ENCODE measurements around the gene TMEM38A. TPM values are rescaled to one million over a fixed set of nuclear protein-coding genes. Genes with fewer than 3 reads are reported as not detected.
"Not testable (repeated sequence)": the region's sequence is repeated elsewhere in the genome, so short reads cannot be mapped to it uniquely, and the experiment has no call there.

The TMEM38A gene
- total RNA-seq, 1 donor from 2014 or later = 1.8 TPM

DNA sequence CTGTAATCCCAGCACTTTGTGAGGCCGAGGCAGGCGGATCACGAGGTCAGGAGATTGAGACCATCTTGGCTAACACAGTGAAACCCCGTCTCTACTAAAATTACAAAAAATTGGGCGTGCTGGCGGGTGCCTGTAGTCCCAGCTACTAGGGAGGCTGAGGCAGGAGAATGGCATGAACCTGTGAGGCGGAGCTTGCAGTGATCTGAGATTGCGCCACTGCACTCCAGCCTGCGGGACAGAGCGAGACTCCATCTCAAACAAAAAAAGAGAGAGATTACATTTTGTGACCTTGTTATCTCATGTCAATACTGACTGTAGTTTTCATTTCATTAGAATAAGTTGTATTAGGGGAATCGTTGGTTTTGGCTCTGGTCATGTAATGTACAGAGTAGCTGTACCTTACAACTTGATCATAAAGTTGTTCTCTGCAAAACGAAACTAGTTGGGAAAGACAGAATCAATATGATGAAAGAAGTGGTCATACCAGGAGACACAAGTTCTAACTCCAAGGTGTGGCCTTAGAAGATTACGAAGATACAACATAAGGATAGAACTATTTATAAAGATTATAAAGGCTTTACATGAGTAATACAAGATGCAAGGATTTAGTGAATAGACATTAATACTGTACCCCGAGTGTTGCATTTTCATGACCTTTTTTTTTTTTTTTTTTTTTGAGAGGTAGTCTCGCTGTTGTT, 15.3 kb downstream of the TMEM38A start:
- DNase-seq (ENCODE audit: low read depth in 2 of 2) = no peak

DNA sequence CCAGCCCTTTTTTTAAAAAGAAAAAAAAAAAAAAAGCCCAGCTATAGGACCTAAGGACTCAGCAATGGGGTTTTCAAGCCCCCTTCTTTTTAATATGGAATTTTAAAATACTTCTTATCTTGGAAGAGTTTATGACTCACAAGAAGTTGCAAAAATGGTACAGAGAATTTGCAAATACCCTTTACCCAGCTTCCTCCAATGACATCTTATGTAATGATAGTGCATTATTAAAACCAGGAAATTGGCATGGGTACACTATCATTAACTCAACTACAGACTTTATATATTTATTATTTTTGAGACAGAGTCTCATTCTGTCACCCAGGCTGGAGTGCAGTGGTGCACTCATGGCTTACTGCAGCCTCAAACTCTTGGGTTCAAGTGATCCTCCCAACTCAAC, 16.1 kb downstream of the TMEM38A start:
- DNase-seq (ENCODE audit: low read depth in 2 of 2) = no peak

DNA sequence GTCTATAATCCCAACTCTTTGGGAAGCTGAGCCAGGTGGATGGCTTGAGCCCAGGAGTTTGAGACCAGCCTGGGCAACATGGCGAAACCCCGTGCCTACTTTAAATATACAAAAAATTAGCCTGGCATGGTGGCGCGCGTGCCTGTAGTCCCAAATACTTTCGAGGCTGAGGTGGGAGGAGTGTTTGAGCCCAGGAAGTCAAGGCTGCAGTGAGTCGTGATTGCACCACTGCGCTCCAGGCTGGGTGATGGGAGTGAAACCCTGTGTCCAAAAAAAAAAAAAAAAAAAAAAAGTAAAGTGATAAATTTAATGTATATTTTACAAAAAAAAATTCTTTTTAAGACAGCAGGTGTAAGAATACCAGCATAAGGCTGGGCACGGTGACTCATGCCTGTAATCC, 17.6 kb downstream of the TMEM38A start:
- DNase-seq (ENCODE audit: low read depth in 2 of 2) = no peak

DNA sequence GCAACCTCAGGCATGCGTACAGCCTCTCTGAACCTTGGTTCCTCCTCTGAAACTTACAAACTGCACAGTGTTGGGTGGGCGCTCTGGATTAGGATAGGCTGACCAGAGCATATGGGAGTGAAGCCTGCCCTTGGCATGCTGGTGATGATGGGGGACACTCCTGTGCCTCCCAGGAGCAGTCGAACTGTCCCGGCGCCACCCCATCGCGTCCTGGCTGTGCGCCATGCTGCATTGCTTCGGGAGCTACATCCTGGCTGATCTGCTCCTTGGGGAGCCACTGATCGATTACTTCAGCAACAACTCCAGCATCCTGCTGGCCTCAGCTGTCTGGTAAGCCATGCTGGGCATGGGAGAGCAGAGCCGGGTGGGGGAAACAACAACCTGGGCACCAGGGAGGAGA, 18.9 kb downstream of the TMEM38A start:
- no peak for DNase-seq (ENCODE audit: low read depth in 2 of 2)

DNA sequence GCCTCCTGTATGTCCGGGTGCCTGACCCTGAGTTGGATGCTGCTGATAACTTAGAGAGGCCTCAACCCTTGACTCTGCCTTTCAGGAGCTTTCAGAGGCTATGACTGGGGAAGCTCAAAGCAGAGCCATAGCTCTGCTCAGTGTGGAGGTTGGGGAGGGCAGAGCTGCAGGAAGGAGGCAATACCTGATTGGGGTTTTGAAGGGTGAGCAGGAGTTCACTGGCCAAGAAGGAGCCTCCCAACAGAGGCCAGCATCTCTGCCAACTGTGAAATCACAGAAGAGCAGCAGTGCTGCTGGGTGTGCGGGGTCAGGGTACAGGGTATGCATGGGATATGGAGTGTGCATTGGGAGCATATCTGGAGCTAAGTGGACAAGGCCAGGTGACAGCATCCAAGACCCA, 21.6 kb downstream of the TMEM38A start:
- DNase-seq (ENCODE audit: low read depth in 2 of 2) = no peak

DNA sequence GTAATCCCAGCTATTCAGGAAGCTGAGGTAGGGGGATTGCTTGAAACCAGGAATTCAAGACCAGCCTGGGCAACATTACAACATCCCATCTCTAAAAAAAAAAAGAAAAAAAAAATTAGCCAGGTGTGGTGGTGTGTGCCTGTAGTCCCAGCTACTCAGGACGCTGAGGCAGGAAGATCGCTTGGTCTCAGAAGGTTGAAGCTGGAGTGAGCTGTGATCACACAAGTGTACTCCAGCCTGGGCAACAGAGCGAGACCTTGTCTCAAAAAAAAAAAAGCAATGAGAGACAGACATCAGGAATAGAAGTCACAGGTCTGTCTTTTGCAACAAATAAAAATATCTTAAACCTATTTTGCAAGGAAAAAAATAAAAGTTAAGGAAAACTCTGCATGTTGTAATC, 23.3 kb downstream of the TMEM38A start:
- no peak for DNase-seq (ENCODE audit: low read depth in 2 of 2)

DNA sequence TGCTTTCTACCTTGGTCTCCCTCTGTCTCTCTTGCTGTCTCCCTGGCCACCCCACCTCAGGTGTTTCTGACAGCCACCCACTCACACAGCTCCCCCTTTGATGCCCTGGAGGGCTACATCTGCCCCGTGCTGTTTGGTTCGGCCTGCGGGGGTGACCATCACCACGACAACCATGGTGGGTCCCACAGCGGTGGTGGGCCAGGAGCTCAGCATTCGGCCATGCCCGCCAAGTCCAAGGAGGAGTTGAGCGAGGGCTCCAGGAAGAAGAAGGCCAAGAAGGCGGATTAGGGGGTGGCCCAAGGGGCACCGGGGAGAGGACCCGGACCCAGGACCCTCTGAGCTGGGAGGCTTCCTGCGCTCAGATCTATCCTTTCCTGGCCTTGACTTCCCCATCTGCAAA, 27.1 kb downstream of the TMEM38A start:
- DNase-seq (ENCODE audit: low read depth in 2 of 2) = no peak

DNA sequence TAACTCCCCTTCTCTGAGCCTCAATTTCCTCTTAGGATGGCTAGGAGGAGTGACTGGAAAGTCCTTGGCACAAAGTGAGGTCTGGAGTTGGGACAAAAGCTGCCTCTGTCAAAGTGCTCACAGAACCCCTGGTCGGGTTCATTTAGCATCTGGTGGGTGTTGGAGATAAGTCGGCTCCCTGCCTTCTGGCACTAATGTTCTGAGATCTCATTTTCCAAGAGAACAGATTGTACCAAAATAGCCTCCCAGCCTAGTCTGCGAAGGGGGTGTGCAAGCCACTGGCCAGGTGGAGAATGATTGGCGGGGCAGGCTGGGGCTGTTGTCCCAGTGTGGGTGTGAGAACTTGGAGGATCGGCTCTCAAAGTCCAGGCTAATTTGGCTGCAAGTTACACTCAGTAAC, 38.0 kb downstream of the TMEM38A start:
- DNase-seq (ENCODE audit: low read depth in 2 of 2) = no peak

DNA sequence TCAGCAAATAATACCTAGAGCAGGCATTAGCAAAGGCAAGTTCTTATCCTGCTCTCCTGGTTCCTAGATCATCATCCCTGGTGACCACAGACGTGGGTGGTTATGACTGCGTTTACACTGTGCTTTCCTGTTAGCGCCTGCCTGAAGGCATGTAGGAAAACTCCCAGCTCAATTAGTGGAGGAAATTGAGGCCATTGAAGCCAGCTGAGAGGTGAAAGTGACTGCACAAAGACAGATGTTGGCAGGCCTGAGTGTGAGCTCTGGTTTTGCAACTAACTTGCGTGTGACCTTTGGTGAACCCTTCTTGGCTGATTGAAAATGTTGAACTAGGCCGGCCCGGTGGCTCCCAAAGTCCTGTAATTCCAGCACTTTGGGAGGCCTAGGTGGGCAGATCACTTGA, 41.2 kb downstream of the TMEM38A start:
- peak in 1 of 2 donors; percentile 82 for DNase-seq (ENCODE audit: low read depth in 2 of 2)

DNA sequence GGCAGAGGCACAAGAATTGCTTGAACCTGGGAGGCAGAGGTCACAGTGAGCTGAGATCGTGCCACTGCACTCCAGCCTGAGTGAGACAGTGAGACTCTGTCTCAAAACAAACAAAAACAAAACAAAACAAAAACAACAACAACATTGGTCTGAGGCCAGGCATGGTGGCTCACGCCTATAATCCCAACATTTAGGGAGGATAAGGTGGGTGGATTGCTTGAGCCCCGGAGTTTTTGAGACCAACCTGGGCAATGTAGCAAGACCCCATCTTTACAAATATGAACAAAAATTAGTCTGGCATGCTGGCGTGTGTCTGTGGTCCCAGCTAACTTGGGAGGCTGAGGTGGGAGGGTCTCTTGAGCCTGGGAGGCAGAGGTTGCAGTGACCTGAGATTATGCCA, 42.7 kb downstream of the TMEM38A start:
- DNase-seq (ENCODE audit: low read depth in 2 of 2) = no peak

DNA sequence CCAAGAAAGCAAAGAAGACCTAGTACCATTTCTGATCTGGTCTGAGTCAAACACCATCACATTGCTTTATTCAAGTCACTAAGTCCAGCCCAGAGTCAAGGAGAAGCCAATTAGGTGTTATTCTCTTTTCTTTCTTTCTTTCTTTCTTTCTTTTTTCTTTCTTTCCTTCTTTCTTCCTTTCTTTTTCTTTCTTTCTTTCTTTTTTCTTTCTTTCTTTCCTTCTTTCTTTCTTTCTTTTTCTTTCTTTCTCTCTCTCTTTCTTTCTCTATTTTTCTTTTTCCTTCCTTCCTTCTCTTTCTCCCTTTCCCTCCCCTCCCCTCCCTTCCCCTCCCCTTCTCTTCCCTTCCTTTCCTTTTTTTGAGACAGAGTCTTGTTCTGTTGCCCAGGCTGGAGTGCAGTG, 49.9 kb downstream of the TMEM38A start:
- DNase-seq (ENCODE audit: low read depth in 2 of 2) = not testable (repeated sequence)

DNA sequence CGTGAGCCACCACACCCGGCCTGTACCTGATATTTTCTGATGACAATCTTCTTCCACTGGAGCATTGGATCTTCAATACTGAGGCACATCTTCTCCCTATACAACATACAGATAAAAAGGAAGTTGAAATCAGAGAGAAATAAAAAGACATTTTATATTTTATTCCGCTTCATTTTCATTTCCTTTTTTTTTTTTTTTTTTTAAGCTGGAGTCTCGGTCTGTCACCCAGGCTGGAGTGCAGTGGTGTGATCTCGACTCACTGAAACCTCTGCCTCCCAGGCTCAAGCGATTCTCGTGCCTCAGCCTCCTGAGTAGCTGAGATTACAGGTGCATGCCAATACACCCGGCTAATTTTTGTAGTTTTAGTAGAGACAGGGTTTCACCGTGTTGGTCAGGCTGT, 51.4 kb downstream of the TMEM38A start:
- not testable (repeated sequence) for DNase-seq (ENCODE audit: low read depth in 2 of 2)

DNA sequence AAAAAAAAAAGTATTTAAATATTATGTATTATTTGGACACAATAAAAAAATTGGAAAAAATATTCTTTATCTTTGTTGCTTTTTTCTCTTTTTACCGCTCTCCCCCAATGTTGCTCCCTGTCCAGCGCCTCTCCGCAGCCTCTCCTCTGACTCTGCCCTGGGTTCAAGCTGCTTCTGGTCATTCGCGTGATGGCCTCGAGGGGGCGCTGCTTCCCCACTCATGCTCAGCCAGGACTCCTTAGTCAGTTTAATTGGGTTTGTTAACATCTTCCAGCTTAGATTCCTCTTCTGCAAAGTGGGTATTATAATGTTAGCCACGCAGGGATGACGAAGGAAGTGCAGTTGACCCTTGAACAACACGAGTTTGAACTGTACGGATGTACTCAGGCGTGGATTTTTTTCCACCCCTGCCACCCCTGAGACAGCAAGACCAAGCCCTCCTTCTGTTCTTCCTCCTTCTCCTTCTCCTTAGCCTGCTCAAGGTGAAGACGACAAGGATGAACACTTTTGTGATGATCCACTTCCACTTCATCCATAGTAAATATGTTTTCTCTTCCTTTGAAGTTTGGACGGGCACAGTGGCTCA, 53.9 kb downstream of the TMEM38A start:
- DNase-seq (ENCODE audit: low read depth in 2 of 2) = peak; percentile 50 to 52

DNA sequence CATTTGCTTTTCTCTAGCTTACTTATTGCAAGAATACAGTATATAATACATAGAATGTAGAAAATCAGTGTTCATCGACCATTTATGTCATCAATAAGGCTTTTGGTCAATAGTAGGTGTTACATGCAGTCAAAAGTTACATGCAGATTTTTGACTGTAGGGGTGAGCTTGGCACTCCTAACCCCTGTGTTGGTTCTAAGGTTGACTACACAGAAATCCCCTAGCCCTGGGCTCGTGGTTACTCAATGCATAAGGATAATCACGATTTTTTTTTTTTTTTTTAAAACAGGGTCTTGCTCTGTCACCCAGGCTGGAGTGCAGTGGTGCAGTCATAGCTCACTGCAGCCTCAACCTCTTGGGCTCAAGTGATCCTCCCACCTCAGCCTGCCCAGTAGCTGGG, 54.7 kb downstream of the TMEM38A start:
- no peak for DNase-seq (ENCODE audit: low read depth in 2 of 2)

DNA sequence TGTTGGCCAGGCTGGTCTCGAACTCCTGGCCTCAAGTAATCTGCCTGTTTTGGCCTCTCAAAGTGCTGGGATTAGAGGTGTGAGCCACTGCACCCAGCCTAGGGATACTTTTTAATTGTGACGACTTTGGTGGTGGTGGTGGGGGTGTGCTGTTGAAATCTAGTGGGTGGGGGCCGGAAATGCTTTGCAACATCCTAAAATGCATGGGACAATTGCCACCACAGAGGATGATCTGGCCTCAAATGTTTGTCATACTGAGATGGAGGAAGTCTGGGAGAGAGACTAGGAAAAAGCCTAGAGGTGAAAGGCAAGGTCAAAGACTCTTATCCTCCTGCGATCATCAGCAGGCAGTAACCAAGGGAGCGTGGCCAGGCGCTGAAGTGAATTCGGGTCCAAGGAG, 60.1 kb downstream of the TMEM38A start:
- no peak for DNase-seq (ENCODE audit: low read depth in 2 of 2)

DNA sequence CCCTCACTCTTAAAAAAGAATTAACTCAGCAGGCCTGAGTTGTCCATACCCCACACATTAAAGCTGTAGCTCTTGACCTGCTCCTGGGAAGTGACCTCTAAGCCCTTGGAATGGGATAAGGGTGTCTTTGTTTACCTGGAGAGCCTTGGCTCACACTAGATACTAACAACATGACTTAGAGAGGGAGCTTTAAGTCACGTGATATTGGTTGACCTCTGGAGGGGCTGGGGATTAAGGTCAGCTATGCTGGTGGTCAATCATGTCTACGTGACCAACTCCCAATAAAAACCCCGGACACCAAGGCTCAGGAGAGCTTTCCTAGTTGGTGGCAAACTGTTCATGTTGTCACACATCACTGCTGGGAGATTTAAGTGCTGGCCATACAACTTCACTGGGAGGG, 61.7 kb downstream of the TMEM38A start:
- DNase-seq (ENCODE audit: low read depth in 2 of 2) = no peak

DNA sequence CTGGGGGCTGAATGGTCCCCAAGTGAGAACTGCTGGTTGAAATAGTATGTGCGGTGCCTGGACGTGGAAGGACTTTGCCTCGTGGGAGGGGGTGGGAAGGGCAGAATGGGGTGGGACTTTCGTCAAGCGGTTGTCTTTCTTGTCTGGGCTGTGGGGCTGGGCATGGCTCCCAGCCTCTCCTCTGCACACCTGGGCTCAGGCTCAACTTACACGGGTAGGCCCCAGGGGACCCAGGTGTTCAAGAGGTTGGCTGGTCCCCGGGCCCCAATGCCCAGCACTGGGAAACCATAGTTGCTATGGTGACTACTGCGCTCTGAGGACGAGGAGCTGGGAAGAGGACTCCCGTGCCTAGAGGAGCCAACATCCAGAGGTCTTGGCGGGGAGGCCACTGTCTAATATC, 66.0 kb downstream of the TMEM38A start:
- DNase-seq (ENCODE audit: low read depth in 2 of 2) = no peak

DNA sequence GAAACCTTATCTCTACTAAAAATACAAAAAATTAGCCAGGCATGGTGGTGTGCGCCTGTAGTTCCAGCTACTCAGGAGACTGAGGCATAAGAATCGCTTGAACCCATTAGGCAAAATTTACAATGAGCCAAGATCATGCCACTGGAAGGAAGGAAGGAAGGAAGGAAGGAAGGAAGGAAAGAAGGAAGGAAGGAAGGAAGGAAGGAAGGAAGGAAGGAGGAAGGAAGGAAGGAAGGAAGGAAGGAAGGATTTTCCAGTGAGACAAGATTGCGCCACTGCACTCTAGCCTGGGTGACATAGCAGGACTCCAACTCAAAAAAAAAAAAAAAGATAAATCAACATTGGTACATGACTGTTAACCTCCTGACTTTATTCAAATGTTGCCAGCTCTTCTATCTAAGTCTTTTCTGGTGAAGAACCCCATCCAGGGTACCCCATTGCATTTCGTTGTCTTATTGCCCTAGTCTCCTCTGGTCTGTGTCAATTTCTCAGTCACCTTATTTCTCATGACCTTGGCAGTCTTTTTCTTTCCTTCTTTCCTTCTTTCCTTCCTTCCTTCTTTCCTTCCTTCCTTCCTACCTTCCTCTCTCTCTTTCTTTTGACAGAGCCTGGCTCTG, 74.8 kb downstream of the TMEM38A start:
- DNase-seq (ENCODE audit: low read depth in 2 of 2) = not testable (repeated sequence)

DNA sequence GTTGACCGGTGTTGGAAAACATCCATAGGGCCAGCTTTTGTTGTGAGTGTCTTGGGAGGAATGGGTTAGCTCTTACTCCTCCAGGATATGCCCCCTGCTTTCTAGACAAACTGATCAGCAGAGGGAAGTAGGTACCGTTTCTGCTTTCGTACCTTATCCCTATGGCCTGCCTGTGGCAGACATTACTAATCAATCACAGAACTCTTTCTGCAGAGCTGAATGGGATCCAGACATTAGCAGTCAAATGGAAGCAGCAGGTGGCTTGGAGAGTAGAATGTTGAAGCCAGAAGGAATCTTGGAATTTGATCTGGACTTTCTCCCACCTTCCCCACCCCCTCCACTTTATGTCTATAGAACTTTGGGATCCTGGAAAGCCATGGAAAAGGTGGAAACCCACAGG, 75.8 kb downstream of the TMEM38A start:
- DNase-seq (ENCODE audit: low read depth in 2 of 2) = no peak

DNA sequence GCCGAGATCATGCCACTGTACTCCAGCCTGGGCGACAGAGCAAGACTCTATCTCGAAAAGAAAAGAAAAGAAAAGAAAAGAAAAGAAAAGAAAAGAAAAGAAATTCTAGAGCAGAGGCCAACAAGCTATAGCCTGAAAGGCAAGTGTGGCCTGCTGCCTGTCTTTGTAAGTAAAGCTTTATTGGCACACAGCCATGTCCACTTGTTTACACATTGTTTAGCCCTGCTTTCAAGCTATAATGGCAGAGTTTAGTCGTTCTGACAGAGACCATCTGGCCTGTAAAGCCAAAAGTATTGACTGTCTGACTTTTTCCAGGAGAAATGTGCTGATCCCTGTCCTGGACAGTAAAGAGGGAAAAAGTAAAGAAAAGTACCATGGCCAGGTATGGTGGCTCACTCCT, 77.0 kb downstream of the TMEM38A start:
- DNase-seq (ENCODE audit: low read depth in 2 of 2) = no peak

DNA sequence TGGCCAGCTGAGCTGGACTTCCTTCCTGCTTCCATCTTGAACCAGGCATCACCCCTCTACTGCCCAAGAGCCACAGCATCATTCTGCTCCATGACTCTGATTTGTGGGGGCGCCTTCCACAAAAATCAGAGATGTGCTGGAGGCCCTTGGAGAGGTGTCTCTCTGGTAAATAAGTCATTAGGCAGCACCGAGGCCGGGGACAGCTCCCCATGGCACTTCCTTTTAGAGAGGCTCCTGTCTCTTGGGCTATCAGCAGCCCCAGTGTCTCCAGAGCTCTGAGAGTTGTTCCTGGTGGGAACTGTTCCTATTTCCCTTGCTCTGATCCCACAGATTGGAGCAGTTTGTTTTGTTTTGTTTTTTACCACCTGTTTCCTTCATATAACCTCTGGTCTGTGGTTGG, 78.6 kb downstream of the TMEM38A start:
- DNase-seq (ENCODE audit: low read depth in 2 of 2) = no peak
